ENCODE measurements around the gene CSKMT.
A peak's percentile ranks its signal among the peaks of the same experiment; 100 is the strongest.
"Not testable (repeated sequence)": the region's sequence is repeated elsewhere in the genome, so short reads cannot be mapped to it uniquely, and the experiment has no call there.

The CSKMT gene, protein sequence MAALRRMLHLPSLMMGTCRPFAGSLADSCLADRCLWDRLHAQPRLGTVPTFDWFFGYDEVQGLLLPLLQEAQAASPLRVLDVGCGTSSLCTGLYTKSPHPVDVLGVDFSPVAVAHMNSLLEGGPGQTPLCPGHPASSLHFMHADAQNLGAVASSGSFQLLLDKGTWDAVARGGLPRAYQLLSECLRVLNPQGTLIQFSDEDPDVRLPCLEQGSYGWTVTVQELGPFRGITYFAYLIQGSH

DNA sequence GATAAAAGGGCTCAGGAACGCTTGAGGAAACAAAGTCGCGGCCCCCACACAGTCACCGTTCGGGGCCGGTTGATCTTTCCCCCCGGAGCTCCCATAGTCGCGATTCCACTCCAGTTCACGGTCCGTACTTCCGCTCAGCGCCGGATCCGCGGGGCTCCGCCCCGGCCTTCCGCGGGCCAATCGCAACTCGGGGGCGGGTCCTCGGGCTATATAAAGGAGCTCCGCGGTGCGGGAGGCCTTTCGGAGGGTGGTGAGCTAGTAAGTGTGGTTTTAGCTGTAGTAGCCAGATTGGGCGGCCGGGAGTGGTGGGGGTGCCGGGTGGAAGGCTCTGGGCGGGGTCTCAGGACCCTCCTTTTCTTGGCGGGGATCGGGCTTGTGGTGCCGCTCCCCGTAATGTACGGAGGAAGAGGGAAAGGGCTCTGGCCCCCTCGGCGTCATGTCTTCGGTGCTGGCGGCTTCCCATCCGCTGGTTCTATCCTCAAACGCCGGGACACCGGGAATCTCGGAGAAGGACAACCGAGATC is at the start of gene CSKMT, which contains the start of gene C11orf98:
Gene CSKMT, plus strand, starts transcription at position 238 of the 524 bp plus-strand sequence. CDS start 568 bp downstream, outside the sequence.
Gene C11orf98, minus strand, starts transcription at position 136 of the 524 bp plus-strand sequence. Its CDS starts 41 bp downstream, at position 95.
- no peak for FAIRE-seq
- peak; percentile 89 for DNase-seq (ENCODE audit: insufficient read length, low spot score)
- TF ChIP-seq POLR2A (IDR thresholded peaks at IDR 0.05; ENCODE audit: low read depth, low read length), result peak; percentile 98

DNA sequence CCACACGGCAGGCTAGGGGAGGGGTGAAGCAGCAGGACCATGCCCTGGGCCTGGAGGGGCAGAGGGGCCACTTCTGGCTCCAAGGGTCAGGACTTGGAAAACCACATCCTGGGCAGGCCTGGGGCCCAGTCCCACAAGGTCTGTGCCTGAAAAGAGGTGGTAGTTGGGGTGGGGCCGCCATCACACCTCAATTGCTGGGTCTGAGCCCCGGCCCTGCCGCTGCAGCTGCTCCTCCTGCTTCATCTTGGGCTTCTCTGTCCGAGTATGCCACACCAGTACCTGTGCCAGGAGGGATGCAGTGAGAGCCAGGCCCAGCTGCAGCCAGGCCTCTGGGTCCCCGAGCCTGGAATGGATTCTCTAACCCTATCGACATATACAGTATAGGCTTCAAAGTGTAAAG is 49.6 kb upstream of the CSKMT start:
- TF ChIP-seq POLR2A (IDR thresholded peaks at IDR 0.05; ENCODE audit: low read depth, low read length), result no peak
- FAIRE-seq (no peak), DNase-seq (ENCODE audit: insufficient read length, low spot score) (no peak)

GRCh38 chr11:62616957-62617356 is 48.2 kb upstream of the CSKMT start:
- not testable (repeated sequence) for FAIRE-seq; DNase-seq (ENCODE audit: insufficient read length, low spot score)

DNA sequence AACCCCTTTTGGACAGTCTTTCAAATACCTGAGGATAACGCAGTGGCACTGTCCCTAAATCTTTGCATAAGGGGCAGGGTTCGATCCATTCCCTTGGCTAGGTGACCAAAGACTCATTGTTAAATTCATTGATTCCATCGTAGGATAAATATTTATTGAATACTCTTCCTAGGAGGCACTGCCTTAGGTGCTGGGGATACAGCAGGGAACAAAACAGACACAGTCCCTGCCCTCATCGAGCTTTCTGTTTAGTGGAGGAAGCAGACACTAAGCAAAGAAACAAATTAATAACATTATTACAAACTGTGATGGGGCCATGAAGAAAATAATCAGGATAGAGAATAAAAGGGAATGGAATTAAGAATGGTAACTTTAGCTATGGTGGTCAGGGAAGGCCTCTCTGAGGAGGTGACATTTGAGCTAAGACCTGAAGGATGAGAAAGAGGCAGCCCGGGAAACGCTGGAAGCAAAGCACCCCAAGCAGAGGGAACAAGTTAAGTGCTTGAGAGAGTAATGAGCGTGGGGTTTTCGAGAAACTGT is 44.0 kb upstream of the CSKMT start:
- no peak for FAIRE-seq
- no peak for DNase-seq (ENCODE audit: insufficient read length, low spot score)
- no peak for TF ChIP-seq POLR2A (IDR thresholded peaks at IDR 0.05; ENCODE audit: low read depth, low read length)

- DNase-seq (ENCODE audit: insufficient read length, low spot score) (peak; percentile 97), FAIRE-seq (no peak)
- TF ChIP-seq POLR2A (IDR thresholded peaks at IDR 0.05; ENCODE audit: low read depth, low read length), result peak; percentile 80
Observed at GRCh38 chr11:62621567-62622470, 43.3 kb upstream of the CSKMT start, which contains the start of gene B3GAT3. B3GAT3 (minus strand) TSS chr11:62621986; CDS start chr11:62621947, 39 bp downstream.

DNA sequence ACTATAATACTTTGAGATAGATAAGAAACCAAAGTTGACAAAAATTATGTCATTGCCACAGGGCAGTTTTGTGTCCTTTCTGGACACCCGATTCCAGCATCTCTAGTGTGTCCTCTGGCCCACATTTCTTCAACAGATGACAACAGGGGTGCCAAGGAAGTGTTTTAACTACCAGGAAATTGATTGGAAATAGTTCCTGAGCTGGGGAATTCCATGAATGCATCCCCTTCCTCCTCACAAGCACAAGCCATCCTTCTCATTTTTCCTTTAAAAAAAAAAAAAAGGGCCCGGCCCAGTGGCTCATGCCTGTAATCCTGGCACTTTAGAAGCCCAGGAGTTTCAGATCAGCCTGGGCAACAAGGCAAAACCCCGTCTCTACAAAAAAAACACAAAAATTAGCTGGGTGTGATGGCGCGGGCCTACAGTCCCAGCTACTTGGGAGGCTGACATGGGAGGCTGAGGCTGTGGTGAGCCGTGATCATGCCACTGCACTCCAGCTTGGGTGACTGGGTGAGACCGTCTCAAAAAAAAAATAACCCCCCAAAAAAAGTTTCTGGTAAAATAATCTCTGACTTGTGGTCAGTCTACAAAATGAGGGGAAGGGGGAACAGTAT is 42.5 kb upstream of the CSKMT start:
- TF ChIP-seq POLR2A (IDR thresholded peaks at IDR 0.05; ENCODE audit: low read depth, low read length), result no peak
- DNase-seq (ENCODE audit: insufficient read length, low spot score), result no peak
- no peak for FAIRE-seq

GRCh38 chr11:62627713-62628112 is 37.4 kb upstream of the CSKMT start:
- no peak for FAIRE-seq
- no peak for TF ChIP-seq POLR2A (IDR thresholded peaks at IDR 0.05; ENCODE audit: low read depth, low read length)
- no peak for DNase-seq (ENCODE audit: insufficient read length, low spot score)

- no peak for TF ChIP-seq POLR2A (IDR thresholded peaks at IDR 0.05; ENCODE audit: low read depth, low read length)
- FAIRE-seq, result no peak
- DNase-seq (ENCODE audit: insufficient read length, low spot score), result no peak
Observed at GRCh38 chr11:62632492-62632891, 32.6 kb upstream of the CSKMT start.

DNA sequence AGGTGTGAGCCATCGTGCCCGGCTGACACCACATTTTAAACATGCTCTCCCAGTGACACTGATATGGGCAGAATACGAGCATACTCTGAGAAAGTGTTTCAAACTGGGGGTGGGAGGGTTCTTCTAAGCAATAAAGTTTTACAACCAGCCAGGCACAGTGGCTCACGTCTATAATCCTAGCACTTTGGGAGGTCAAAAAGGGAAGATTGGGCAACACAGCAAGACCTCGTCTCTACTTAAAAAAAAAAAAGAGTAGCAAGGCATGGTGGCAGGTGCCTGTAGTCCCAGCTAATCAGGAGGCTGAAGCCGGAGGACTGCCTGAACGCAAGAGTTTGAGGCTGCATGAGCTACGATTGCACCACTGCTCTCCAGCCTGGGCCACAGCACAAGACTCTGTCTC is 20.9 kb upstream of the CSKMT start:
- TF ChIP-seq POLR2A (IDR thresholded peaks at IDR 0.05; ENCODE audit: low read depth, low read length), result no peak
- FAIRE-seq (no peak), DNase-seq (ENCODE audit: insufficient read length, low spot score) (no peak)

GRCh38 chr11:62645671-62645945 is 19.5 kb upstream of the CSKMT start:
- TF ChIP-seq POLR2A (IDR thresholded peaks at IDR 0.05; ENCODE audit: low read depth, low read length), result no peak
- DNase-seq (ENCODE audit: insufficient read length, low spot score) (no peak), FAIRE-seq (no peak)

DNA sequence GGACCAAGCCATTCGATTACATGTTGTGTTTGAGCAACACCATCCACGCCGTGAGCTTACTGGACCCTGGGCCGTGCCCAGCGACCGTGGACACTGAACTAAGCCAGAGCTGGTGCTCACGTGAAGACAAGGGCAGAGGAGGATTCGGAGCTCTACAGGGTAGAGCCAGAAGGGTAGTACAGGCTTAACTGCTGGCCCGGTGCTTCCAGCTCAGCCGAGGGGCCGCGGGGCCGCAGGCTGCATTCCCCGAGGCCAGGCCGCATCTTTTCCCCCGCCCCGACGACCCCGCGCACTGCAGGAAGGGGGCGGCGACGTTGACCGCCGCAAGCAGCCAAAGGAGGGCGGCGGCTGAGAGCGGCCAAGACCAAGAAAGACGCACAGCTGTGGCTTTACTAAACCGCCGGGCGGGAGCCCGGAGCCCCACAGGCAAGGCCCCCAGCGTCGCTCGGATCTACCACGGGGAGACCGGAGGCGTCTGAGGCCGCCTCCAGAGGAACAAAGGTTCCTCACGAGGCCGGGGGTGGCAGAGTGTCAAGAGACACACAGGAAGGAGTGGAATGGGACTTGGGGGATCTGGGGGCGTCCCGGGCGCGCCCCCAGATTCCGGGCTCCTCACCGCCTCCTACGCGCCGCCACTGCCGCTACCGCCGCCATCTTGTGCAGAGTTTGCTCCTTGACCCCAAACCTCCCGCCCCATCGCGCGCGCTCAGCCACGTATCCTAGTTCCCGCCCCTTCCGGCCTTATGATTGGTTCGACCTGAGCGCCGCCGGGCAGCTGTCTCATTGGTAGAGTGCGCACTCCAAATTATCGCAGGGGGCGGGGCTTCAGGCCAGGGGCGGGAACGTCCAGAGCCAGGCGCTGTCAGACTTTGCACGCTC is 18.9 kb upstream of the CSKMT start, which contains the start of gene GANAB:
Gene GANAB, minus strand, starts transcription at position 668 of the 879 bp plus-strand sequence. Its CDS starts 14 bp downstream, at position 654.
- peak; percentile 90 for TF ChIP-seq POLR2A (IDR thresholded peaks at IDR 0.05; ENCODE audit: low read depth, low read length)
- FAIRE-seq, result no peak

GRCh38 chr11:62646825-62647608 is 18.1 kb upstream of the CSKMT start:
- TF ChIP-seq POLR2A (IDR thresholded peaks at IDR 0.05; ENCODE audit: low read depth, low read length), result no peak
- FAIRE-seq (no peak), DNase-seq (ENCODE audit: insufficient read length, low spot score) (no peak)

More for the DNA sequence above, 18.9 kb upstream of the CSKMT start, which contains the start of gene GANAB:
- peak; percentile 96 for DNase-seq (ENCODE audit: insufficient read length, low spot score)

Data from H54 (cell line).